Measurements from ENCODE around the gene CACNG4.
"Not testable (repeated sequence)": the region's sequence is repeated elsewhere in the genome, so short reads cannot be mapped to it uniquely, and the experiment has no call there.

The CACNG4 gene

GRCh38 chr17:67018471-67019434 is 54.2 kb downstream of the CACNG4 start:
- DNase-seq = peak; percentile 97

- DNase-seq = peak; percentile 31
Measured at GRCh38 chr17:67019809-67020208, 55.3 kb downstream of the CACNG4 start.

GRCh38 chr17:67020293-67020766 is 55.8 kb downstream of the CACNG4 start:
- peak; percentile 28 for DNase-seq

DNA sequence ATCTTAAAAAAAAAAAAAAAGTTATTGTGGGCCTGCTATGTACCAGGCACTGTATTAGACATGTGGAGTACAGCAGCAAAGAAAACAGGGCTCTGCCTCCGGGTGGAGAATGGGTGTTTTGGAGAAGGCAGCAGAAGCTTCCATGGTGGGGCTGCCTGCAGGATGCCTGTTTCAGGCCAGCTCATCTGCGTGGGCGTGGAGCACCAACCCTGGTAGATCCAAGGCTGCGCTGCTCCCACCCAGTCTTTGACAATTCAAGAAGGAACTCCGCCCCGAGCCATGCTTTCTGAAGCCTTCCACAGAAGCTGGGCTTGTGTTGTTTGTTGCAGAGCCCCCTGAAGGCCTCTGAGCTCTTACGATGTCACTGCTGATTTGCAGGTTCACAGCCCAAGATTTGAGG is 56.7 kb downstream of the CACNG4 start:
- DNase-seq = no peak

- DNase-seq = no peak
Measured at GRCh38 chr17:67021743-67022450, 57.4 kb downstream of the CACNG4 start.

DNA sequence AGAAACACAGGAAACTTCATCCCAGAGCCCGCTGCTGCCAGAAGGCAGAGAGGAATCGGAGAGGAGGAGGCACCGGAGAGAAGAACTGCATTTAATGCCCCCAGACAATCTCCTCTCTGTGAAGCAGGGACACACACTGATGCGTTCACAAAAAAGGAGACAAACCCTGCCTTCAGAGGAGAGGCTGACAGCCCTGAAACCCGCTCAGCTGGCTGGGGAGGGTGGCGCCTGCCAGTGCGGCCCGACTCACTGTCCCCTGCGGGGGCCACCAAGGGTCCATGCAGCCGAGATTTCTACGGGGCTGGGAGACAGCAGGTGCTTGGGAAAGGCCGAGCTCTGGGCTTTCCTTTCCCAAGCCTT is 57.9 kb downstream of the CACNG4 start:
- no peak for DNase-seq

- DNase-seq = no peak
Measured at GRCh38 chr17:67024736-67025135, 60.2 kb downstream of the CACNG4 start.

DNA sequence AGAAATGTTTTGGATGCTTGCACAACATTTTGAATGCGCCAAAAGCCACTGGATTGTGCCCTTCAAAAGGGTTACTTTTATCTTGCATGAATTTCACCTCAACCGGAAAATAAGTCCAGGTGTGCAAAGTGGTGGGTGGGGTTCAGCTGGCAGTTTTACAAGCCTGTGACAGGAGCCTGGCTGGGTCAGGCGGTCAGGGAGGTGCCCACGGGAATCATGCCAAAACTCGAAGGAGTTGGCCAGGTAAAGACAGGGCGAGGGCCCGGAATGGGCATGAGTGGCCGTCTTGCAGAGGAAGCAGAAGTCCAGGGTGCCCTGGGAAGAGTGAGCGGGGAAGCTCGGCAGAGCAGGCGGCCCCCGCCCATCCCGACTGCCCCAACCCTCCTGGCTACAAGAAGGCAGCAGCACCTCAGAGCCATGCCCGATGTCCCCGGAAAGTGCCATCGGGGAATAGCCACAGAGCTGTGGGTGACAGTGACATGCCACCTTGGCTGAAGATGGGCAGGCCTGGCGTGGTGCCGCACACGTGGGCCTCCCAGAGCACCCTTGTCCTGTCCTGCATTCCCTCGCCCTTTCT is 60.8 kb downstream of the CACNG4 start:
- DNase-seq = no peak

GRCh38 chr17:67026341-67026740 is 61.8 kb downstream of the CACNG4 start:
- no peak for DNase-seq

GRCh38 chr17:67027031-67027628 is 62.6 kb downstream of the CACNG4 start:
- DNase-seq = no peak

- no peak for DNase-seq
Measured at GRCh38 chr17:67030641-67031040, 66.1 kb downstream of the CACNG4 start.

- DNase-seq = no peak
Measured at GRCh38 chr17:67032382-67032781, 67.9 kb downstream of the CACNG4 start.

- no peak for DNase-seq
Measured at GRCh38 chr17:67032985-67033384, 68.5 kb downstream of the CACNG4 start.

GRCh38 chr17:67033613-67034012 is 69.1 kb downstream of the CACNG4 start:
- no peak for DNase-seq

DNA sequence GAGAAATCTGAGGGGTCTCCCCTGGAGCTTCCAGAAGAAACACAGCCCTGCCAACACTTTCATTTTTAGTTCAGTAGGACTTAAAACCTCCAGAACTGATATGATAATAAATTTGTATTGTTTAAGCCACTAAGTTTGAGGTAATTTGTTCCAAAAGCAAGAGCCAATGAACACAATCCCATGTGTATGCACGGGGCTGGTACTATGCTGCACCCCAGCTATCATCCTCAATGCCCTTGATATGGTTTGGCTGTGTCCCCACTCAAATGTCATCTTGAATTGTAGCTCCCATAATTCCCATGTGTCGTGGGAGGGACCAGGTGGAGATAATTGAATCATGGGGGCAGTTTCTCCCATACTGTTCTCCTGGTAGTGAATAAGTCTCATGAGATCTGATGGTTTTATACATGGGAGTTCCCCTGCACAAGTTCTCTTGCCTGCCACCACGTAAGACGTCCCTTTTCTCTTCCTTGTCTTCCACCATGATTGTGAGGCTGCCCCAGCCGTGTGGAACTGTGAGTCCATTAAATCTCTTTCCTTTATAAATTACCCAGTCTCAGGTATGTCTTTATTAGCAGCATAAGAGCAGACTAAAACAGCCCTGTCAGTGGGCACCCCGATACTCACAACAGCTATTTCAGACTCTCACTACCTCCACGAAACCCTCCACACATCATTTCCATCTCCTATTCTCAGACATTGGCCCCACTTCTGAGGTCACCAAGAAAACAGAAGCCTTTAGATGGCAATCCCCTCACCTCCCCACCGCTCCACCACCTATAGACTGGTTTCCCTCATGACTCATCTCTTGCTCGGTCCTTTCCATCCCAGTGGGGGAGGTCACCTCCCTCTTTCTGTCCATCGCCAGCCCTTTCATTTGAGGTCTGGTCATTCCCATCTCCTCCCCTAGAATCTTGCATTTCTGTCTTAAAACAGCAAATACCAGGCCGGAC is 70.9 kb downstream of the CACNG4 start:
- DNase-seq = no peak

DNA sequence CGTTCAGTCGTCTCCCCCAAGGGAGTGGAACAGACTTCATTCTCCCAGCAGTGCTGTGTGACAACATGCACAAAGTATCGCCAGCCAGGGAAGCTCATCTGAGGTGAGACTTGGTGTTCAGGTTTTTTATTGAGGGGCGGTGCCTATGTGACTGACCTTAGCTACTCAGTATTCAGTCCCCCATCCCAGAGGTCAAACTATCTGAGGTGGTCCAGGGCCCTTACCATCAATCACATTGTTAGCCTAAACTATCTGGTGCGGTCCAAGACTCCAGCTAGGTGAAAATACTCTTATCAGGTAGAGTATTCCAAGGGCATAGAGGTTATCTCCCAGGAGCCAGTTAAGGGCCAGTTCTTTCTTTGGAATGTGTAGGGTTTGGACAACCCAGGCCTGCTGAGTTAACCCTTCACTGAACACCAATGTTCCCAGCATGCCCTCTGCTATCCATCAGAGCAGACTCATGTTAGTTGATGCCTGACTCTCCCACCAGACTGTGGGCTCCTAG is 74.4 kb downstream of the CACNG4 start:
- no peak for DNase-seq

- DNase-seq = no peak
Measured at GRCh38 chr17:67040652-67041051, 76.1 kb downstream of the CACNG4 start.

GRCh38 chr17:67041119-67041518 is 76.6 kb downstream of the CACNG4 start:
- DNase-seq = not testable (repeated sequence)

DNA sequence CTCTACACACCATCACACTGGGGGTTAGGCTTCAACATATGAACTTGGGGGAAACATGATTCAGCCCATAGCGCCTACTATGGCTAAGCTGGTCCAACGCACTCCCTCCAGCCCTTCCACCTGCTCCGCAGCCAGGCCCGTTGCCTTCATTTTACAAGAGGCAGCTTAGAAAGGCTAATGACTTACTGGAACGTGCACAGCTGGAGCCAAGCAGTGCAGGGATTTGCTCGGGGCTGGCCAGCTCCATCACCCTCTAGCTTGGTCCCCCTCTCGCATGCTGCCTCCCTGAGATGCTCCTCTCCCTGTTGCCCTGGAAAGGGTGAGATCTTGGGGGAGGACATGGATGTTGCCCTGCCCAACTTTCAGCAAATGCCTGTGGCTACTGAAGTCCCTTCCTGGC is 77.0 kb downstream of the CACNG4 start:
- DNase-seq = peak; percentile 71

DNA sequence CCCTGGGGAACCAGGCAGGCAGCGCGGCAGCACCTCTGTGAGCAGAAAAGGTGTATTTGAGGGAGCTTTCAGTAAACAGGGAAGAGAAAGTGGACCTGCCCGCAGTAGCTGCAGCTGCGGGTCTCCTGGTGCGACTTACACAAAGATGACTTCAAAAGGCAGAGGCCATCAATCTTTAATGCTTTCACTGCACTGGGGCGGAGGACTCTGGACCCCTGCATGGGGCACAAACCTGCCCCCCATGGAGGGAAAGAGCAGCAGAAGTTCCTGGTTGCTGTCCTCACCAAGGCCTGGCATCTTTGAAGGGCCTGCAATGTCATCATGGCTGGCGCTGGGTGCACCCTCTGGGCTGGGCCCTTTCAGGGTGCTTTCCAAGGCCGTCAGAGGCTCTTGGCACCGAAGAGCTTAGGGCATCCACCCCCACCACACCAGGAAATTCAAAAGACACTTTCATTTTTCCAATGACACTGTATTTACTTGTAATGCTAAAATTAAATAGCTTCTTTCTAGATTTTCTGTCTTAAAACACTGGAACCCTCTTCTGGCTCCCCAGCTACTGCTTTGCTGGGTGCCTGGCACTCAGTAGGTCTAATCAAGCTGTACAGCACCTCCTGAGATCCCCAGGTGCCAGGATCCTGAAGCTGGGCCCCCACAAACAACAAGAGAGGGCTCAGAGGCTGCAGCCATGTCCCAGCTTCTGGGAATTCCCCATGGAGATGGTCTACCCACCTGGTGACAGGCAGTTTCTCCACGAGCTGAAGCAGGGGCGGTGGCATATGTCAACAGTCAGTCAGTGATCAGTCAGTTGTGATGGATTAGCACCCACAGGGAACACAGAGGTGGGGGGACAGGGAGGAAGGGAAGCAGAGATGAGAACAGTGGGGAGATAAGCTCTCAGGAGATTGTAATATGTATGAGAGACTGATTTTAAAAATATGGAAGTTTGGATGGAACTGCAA is 77.7 kb downstream of the CACNG4 start:
- peak; percentile 74 for DNase-seq

- DNase-seq = peak; percentile 66
Measured at GRCh38 chr17:67043283-67043682, 78.8 kb downstream of the CACNG4 start.

Measured in NCI-H146 (cell line).